ENCODE results near the gene MATN1.
"Not testable (repeated sequence)": the region's sequence is repeated elsewhere in the genome, so short reads cannot be mapped to it uniquely, and the experiment has no call there.

Gene MATN1

DNA sequence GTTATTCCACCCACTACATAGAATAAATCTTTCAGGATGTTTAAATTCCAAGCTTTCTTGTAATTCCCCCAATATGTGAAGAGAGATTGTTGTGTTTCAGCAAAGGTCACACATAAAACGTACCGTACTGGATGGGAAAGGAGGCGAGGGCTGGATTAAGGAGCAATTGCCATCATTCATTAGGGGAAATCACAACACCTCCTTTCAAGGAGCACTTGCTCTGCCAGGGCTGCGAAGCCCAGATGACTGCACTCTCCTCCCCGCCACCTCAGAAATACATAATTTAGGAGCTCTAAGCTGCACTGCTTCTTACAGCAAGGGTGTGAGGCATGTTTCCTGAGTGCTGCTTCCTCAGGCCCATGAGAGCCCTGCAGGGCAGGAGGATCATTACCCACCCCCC is 29.6 kb downstream of the MATN1 start:
- no peak for DNase-seq

DNA sequence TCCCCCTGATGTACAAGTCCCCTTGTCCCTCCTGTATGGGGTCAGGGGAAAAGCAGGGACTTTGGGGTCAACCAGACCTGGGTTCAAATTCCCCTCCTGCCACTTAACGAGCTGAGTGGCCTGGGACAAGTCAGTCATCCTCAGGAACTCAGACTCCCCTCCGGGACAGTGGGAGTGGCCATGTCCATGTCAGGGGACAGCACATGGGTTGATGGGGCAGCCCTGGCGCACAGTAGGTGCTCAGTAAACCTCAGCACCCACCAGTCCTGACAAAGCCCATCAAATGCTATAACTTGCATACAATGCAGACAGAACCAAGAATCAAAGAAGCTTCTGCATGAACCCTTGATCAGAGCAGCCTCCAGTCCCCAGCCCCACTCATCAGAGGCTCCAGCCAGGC is 30.0 kb downstream of the MATN1 start:
- no peak for DNase-seq

DNA sequence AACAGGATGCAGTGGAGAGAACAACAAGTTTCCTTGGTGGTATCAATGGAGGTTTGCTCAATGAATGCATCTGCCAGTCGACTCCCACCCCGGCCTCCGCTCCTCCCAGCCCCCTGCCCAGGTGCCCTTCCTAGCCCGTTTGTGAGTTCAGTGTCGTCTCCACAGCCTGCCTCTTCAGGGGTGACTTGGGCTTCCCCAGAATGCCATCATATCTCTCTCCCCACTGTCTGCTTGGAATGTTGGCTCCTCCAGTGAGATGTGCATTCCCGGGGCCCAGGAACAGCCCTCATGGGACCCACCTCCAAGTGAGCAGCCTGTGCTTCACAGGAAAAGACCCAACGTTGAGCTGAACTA is 30.5 kb downstream of the MATN1 start:
- no peak for DNase-seq

DNA sequence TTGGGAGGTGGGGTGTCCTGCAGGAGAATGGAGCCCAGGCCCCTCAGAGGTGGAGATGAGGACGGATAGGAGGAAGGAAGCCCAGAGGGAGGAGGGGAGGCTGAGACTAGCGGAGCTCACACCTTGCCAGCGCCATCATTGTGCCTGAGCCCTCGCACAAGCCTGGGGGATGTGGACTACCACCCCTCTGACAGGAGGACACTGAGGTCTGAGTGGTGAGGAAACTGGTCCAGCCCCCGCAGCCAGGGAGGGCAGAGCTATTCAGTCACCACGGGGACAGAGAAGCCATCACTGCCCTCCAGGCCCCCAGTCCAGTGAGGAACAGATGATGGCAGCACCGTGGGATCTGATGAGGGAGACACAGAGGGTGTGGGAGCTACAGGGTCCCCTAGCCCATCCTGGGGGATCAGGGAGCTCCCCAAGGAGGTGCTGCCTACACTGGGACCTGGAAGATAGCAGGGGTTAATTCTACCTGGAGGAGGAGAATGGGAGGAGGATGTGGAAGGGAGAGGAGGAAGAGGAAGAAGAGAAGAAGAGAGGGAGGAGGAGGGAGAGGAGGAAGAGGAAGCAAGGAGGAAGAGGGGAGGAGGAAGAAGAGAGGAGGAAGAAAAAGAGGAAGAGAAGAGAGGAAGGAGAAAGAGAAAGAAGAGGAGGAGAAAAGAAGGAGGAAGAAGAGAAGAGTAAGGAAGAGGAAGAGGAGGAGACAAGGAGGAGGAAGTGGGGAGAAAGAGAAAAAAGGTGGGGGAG is 31.0 kb downstream of the MATN1 start:
- DNase-seq, result no peak

DNA sequence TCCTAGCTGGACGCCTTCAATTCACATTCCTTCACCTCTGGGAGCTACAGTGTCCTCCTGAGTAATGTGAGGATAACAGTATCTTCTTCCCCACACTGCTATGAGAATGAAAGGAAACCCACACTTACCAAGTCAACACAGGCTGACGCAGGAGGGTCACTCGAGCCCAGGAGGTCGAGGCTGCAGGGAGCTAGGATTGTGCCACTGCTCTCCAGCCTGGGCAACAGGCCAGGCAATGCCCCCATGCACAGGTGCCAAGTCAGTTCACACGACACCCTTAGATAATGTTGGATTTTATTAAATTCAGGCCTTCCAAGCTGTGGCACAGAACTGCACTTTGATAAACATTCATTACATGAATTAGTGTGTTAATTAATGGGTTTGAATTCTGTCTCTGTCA is 31.9 kb downstream of the MATN1 start:
- DNase-seq, result no peak

DNA sequence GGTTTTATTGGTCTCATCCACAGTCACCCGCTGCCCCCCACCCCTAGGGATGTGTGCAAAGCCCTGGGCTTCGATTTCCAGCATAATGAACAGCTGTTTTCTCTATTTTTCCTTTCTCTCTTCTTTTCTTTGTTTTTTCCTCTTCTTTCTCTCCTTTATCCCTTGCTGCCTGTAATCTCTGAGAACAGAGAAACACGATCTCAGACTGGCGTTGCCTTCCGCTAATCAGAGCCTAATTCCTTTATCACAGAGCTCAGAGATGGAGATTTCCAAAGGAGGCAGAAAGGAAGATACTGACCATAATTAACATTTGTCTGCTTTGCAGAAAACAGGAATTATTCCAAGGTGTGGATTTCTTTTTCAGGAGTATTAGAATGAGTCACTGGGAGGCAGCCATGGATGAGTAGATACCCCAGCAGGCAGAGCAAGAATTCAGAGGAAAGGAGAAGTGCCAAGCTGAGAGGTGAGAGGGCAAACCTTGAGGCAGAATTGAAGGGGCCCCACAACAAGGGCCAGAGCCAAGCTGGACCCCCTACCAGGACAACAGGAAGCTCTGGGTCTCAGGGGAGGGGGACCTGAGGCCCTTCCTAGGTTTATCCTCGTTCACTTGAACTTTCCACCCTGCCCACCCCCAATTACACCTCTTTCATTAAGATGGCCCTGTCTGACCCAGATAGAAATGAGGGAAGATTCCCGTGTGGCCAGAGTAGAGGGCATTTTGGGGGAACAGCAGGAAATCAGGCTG is 33.3 kb downstream of the MATN1 start:
- no peak for DNase-seq

DNA sequence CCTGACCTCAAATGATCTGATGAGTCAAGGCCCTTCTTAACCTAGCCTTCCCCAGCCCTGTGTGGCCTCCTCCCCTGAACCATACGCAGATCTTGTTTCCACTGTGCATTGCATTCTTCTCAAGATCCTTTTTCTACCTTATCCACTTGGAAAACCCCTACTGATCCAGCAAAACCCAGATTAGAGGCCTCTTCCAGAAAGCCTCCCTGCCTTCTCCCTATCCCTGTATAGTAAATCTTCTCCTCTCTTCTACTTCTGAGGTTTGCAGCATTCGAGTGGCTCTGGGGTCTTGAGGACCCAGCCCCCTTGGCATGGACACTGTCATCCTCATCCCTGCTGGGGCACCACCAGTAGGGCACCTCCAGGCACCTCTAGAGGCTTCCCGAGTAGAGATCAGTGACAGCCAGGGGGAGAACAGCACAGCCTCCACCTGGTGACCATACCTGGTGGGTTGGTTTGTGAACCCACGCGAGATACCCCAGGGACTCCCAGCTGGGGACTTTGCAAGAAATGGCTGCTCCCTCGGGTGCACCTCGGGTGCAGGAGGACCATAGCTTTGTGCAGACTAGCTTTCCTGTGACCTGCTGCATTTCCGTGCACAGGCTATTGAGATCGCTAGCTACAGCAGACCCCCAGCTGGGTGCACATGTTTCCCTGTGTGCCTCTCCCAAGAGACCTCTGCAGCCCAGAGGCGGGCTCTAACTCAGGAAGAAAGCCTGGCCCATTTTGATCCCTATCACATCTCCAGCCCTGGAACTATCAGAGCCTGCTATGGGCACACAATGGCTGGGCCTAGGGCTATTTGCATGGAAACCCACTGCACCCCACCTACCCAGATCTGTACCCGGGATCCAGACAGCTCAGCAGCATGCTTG is 34.2 kb downstream of the MATN1 start:
- DNase-seq, result no peak

DNA sequence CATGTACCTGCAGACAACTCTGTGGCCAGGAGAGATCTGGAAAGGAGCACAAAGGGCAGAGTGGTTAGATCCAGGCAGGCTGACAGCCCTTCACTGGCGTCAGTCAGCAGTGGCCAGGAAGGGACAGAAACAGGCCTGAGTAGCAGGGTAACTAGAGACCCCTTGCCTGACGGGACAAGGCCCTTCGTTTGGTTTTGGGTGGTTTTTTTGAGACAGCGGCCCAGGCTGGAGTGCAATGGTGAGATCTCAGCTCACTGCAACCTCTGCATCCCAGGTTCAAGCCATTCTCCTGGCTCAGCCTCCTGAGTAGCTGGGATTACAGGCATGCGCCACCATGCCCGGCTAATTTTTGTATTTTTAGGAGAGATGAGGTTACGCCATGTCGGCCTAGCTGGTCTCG is 34.9 kb downstream of the MATN1 start:
- DNase-seq, result not testable (repeated sequence)

DNA sequence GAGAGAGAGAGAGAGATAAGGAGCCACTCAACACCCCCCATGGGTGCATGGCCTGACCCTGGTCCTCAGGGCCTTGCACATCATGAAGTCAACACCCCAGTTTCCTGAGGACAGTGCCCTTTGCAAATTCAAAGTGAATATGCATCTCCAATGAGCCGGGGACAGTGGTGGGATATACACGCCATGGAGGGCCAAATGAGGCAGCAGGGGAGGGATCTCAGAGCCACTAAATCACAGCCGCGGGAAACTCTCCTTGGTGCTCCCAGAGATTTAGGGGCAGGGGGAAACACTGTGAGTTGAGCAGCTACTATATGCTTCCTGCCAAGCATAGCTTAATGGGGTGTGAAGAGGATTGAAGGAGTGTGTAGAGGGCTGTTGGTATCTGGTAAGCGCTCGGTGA is 35.5 kb downstream of the MATN1 start:
- no peak for DNase-seq

DNA sequence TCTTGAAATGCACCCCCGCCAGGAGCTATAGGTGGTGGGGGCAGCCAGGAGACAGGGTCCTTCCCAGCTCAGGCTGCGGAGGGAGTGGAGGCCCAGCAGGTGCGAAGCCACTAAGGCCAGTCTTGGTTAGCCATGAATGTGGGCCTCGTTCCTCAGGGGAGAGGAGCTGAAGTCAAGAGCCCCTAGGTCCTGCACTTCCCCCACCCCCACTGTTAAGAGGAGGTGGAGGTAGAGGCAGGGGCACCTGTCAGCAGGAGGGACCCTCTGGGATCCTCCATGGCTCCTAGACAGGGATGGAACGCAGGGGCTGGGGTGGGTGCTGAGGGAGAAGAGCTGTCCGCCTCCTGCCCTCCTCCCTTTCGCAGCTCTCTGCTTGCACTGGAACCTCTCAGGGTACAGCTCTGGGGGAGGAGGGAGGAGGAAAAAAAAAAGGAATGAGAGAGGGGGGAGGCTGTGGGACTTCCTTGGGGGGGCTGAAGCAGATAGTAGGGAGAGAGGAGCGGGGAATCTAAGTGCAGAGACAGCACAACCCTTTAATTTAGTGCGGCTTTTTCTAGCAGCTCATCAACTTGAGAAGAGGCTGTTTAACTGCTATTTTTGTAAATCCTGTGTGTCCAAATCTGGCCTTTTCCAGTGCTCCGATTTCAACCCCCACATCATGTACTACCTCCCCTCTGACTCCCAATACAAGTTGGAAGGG is 37.0 kb downstream of the MATN1 start:
- no peak for DNase-seq

DNA sequence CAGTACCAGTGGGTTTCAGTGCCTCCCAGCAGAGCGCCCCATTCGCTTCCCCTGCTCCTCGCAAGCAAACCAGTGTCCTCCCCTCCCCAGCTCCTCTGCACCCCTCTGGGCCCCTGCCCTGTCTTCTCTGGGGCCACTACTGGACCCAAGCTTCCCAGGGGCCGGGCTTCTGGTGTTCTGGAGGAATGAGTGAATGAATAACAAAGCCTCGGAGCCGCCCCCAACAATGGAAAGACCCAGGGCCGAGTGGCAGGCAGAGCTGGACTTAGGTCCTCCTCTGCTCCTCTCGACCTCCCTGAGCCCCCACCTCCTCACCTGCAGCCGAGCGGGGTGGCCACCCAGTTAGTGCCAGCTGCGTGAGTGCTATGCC is 37.6 kb downstream of the MATN1 start:
- no peak for DNase-seq

DNA sequence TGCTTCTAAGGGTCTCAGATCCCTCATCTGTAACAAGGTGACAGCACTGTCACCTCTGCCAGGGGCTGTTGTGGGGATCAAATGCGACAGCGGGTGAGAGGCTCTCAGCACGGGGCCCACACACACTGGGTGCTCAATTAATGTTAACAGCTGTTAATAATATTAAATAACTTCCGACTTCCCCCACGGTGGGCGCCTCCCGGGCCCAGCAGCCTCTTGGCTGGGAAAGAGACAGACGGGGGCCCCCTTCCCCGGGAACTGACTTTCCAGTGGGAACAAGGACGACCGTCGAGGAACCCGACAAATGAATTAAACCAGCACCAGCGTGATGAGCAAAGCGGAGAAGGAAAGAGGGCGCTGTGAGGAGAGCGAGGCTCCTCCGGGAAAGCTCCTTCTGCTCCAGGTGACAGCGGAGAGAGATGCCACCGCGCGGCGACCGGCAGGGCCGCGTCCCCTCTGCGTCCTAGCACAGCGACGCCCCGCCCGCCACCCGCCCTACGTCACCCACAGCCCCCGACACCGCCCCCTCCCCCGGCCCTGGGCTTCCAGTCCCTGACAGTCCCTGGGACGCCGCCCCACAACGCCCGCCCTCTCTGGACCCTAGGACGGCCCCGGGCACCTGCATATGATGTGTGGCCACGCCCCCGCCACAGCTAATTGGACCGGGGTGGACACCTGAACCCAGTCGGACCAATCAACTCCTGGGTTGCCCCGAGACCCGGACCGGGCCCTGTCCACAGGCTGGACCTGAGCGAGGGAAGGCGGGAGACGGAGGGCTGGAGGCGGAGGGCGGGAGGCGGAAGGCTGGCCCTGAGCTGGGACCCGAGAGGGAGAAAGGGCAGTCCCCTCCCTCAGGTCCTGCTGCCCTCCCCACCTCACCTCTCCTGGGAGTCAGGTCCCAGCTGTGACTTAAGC is 38.2 kb downstream of the MATN1 start:
- no peak for DNase-seq

DNA sequence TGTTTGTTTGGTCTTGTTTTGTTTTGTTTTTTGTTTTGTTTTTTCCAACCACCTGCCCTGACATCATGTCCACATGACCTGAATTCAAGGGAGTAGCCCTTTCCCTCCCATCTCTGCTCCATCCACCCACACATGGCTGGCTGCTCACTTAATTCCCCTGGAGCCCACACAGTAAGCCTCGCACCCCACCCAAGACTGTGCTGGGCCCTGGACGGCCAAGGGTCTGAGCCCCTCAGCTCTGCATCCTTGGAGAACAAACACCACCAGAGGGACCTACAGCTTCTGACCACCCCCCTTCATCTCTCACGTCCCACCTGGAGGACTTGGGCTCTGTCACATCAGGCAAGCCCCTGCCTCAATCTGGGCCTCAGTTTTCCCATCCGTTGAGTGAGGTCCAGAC is 39.1 kb downstream of the MATN1 start:
- no peak for DNase-seq

DNA sequence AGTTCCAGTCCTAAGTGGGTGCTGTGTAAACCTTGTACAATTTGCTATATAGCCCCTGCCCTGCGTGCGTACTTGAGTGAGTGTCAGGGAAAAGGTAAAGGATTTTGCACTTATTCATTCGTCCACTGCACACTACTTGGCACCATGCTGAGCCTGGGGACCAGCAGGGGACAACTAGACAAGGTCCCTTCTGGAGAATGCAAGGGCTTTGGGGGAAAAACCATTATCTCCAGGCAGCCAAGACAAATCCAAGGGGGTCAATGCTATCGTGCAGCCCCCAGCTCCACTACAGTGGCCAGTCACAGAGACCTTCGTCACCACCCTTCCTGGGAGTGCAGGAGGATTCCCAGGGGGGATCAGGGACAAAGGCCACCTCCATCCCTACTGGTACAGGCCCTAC is 39.7 kb downstream of the MATN1 start:
- DNase-seq, result no peak

DNA sequence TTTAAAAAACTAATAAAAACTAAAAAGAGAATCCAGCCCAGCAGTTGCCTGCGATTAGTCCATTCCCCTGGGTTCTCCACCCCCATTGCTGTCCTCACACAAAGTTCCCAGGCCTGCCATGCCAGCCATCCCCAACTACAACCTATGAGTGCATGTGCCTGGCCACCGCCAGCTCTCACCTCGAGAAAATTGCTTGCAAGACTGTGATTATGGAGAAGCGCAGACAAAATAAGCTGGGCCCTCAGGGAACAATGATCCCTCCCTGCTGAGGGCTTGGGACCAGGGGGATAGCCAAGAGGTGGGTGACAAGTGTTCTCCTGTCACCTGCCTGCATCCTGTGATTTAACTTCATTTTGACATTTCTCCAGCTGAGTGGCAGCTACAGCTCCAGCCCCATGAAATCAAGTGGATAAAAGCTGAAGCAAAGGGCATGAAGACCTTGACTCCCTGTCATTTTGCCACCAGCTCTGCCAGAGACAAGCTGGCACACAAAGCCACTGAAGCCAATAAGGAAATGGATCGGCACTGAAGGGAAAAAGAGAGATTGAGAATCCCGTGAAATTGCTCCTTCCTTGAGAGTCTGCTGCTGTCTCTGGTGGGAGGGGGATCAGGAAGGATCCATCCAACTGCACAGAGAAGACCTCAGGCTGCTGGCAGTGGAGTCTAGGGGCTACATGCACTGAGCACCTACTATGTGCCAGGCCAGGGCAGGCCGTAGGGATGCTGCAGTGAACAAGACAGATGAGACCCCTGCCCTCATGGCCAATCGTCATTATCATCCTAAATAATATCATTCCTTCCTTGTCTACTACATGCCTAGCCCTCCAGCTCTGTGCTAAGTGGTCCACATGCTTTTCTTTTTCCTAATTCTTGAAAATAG is 40.7 kb downstream of the MATN1 start:
- no peak for DNase-seq

DNA sequence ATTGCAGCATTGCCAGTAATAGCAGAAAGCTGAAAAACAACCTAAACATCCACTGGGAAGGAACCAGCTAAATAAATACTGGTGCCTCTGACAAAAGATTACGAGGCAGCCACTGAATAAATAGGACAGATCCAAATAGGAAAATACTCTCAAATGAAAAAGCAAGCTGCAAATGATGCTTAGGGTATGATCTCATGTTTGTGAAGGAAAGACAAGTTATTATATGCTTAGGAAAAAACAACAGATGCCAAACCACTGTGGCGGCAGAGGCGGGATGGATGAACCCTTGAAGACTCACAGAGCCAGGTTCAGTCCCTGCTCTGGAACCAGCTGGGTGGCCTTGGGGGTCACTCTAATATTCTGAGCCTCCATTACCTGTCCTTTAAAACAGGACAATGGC is 41.6 kb downstream of the MATN1 start:
- DNase-seq, result no peak

DNA sequence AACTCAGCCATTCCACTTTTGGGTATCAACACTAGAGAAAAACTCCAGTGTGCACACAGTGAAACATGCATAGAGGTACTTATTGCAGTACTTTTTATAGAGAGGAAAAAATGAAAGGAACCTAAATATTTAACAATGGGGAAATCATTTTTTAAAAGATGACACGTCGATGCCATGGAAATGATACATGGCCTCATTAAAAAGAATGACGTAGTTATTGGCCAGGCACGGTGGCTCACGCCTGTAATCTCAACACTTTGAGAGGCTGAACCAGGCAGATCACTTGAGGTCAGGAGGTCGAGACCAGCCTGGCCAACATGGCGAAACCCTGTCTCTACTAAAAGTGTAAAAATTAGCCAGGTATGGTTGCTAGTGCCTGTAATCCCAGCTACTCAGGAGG is 42.5 kb downstream of the MATN1 start:
- no peak for DNase-seq

DNA sequence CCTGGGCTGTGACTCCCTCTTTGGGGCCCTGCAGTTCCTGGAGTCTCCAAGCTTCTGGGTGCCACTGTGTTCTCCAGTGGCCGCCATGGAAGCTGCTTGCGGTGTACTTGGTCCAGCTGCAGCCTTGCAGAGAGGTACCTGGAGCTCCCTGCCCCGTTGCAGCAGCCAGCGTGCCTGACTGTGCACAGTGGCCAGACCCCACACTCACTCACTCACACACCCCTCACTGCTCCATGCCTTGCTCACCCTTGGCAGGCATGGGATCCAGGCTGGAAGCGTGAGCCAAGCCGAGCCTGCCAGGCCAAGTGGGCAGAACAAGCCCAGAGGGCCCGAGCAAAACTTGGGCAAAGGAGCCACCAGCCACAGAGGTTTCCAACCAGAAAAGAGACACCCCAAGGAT is 43.0 kb downstream of the MATN1 start:
- DNase-seq, result no peak

DNA sequence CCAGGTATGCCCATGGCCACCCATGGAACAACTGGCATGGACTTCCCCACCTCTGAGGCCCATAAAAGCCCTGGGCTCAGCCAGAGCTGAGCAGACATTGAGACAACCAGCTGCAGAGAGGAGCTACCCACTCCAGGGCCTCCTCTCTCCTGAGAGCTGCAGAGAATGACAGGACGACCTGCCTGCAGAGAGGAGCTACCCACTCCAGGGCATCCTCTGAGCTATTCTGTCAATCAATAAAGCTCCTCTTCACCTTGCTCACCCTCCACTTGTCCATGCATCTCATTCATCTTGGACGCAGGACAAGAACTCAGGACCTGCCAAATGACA is 43.4 kb downstream of the MATN1 start:
- DNase-seq, result no peak

DNA sequence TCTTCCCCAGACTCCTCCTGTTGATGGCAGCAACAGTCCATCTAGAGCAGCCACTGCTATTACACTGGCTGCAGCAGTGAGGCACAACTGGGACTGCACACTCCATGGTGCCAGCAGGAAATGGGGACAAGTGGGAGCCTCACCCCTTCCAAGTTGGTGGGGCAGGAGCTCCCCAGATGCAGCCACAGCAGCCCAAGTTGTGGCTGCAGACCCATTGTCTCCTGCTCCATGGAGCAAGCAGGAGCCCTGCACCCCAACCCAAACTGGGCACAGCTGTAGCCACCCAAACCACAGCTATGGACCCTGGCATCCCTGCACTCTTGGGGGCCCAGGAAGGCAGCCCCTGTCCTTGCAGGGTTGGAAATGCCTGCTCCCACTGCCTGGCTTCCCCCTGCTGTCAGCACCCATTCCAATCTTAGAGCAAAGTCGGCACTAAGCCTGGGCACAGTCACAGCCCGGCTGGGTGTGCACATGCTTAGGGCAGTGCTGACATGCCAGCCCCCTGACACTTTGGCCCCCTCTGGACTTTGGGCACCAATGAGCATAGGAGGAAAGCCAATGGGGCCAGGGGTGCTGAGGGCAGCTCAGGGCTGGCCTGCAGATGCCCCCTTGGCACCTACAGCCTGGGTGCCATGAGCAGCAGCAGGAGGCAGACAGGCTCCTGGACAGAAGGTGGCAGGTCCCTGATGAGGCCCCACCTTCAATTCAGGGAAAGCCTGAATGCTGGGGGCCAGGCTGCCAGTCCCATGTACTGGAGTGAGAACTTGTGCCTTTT is 44.0 kb downstream of the MATN1 start:
- no peak for DNase-seq

Measured in NCI-H2081 treated with DMSO at 0.1 percent for 48 hours (cell line).